ENCODE measurements around the gene CSF1.

DNA sequence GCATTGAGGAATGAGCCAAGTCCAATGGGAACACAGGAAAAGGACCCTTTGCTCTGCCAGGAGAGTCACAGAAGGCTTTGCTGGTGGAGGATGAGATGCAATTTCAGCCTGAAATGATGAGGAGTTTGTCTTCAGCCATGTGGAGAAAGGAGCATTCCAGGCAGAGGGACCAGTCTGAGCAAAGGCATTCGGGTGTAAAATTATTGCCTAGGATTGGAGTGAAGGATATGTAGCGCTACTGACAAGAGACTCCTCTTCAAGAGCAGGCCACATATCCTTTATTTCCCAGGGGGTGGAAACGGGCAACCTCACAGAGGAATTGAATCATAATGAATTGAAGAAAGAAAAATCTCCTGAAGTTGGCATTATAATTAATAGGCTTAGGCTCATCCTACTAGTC, 1.1 kb upstream of the CSF1 start:
- TF ChIP-seq SP1 (IDR thresholded peaks at IDR 0.05) (no peak), FOXM1 (IDR thresholded peaks at IDR 0.05; ENCODE audit: borderline replicate concordance) (no peak), ARNT (IDR thresholded peaks at IDR 0.05) (no peak), ZNF384 (IDR thresholded peaks at IDR 0.05) (no peak), NFRKB (IDR thresholded peaks at IDR 0.05) (no peak), LEF1 (IDR thresholded peaks at IDR 0.05; ENCODE audit: borderline replicate concordance) (no peak), BHLHE40 (IDR thresholded peaks at IDR 0.05; ENCODE audit: borderline replicate concordance) (no peak), FOXA1 (IDR thresholded peaks at IDR 0.05) (no peak), ELF4 (IDR thresholded peaks at IDR 0.05) (no peak)
- TF ChIP-seq, protein P1, sequence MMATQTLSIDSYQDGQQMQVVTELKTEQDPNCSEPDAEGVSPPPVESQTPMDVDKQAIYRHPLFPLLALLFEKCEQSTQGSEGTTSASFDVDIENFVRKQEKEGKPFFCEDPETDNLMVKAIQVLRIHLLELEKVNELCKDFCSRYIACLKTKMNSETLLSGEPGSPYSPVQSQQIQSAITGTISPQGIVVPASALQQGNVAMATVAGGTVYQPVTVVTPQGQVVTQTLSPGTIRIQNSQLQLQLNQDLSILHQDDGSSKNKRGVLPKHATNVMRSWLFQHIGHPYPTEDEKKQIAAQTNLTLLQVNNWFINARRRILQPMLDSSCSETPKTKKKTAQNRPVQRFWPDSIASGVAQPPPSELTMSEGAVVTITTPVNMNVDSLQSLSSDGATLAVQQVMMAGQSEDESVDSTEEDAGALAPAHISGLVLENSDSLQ (IDR thresholded peaks at IDR 0.05): no peak
